ENCODE measurements around the gene CAMK1G. TPM values are rescaled to one million over a fixed set of nuclear protein-coding genes. Genes with fewer than 3 reads are reported as not detected.

The CAMK1G gene
- total RNA-seq, 1 donor from 2014 or later = 2.4 TPM

GRCh38 chr1:209549443-209550205 lies 33.9 kb upstream of the CAMK1G start:
- peaks cover 5% of the 10 kb centered on the region for H3K27me3 Mint-ChIP-seq
- peak; percentile 64 for TF ChIP-seq CTCF (IDR thresholded peaks at IDR 0.05; ENCODE audit: unreplicated experiment)
- no peaks in the 10 kb centered on the region for H3K9me3 Mint-ChIP-seq (ENCODE audit: low read depth)
- H3K4me1 Mint-ChIP-seq (ENCODE audit: low read depth) = peaks cover 16% of the 10 kb centered on the region
- H3K36me3 Mint-ChIP-seq (ENCODE audit: insufficient read depth) = no peaks in the 10 kb centered on the region
- no peak for DNase-seq (ENCODE audit: low spot score, unreplicated experiment)
- H3K4me3 Mint-ChIP-seq (ENCODE audit: low read depth) = no peak overlapping the region
- peak overlapping the region; percentile 9 for H3K27ac Mint-ChIP-seq

GRCh38 chr1:209550519-209550918 lies 33.0 kb upstream of the CAMK1G start:
- peaks cover 13% of the 10 kb centered on the region for H3K4me1 Mint-ChIP-seq (ENCODE audit: low read depth)
- H3K27ac Mint-ChIP-seq = no peak overlapping the region
- no peak for TF ChIP-seq CTCF (IDR thresholded peaks at IDR 0.05; ENCODE audit: unreplicated experiment)
- H3K27me3 Mint-ChIP-seq = peaks cover 5% of the 10 kb centered on the region
- no peaks in the 10 kb centered on the region for H3K9me3 Mint-ChIP-seq (ENCODE audit: low read depth)
- H3K36me3 Mint-ChIP-seq (ENCODE audit: insufficient read depth) = no peaks in the 10 kb centered on the region
- no peak overlapping the region for H3K4me3 Mint-ChIP-seq (ENCODE audit: low read depth)
- no peak for DNase-seq (ENCODE audit: low spot score, unreplicated experiment)

GRCh38 chr1:209552406-209553264 lies 30.9 kb upstream of the CAMK1G start:
- H3K9me3 Mint-ChIP-seq (ENCODE audit: low read depth) = no peaks in the 10 kb centered on the region
- no peak for TF ChIP-seq CTCF (IDR thresholded peaks at IDR 0.05; ENCODE audit: unreplicated experiment)
- no peak overlapping the region for H3K27ac Mint-ChIP-seq
- H3K36me3 Mint-ChIP-seq (ENCODE audit: insufficient read depth) = no peaks in the 10 kb centered on the region
- peaks cover 5% of the 10 kb centered on the region for H3K27me3 Mint-ChIP-seq
- H3K4me1 Mint-ChIP-seq (ENCODE audit: low read depth) = peaks cover 16% of the 10 kb centered on the region
- no peak overlapping the region for H3K4me3 Mint-ChIP-seq (ENCODE audit: low read depth)
- DNase-seq (ENCODE audit: low spot score, unreplicated experiment) = no peak

GRCh38 chr1:209554761-209555611 lies 28.5 kb upstream of the CAMK1G start:
- no peak for DNase-seq (ENCODE audit: low spot score, unreplicated experiment)
- Mint-ChIP-seq H3K4me1 (ENCODE audit: low read depth) (peaks cover 3% of the 10 kb centered on the region), H3K9me3 (ENCODE audit: low read depth) (no peaks in the 10 kb centered on the region), H3K27ac (no peak overlapping the region), H3K36me3 (ENCODE audit: insufficient read depth) (no peaks in the 10 kb centered on the region), H3K4me3 (ENCODE audit: low read depth) (no peak overlapping the region), H3K27me3 (peaks cover 5% of the 10 kb centered on the region)
- no peak for TF ChIP-seq CTCF (IDR thresholded peaks at IDR 0.05; ENCODE audit: unreplicated experiment)
